Measurements from ENCODE around the gene ERV3-1. TPM values are rescaled to one million over a fixed set of nuclear protein-coding genes. Genes with fewer than 3 reads are reported as not detected.
"Not testable (repeated sequence)": the region's sequence is repeated elsewhere in the genome, so short reads cannot be mapped to it uniquely, and the experiment has no call there.

ERV3-1 gene
- total RNA-seq, 2 experiments from 2014 or later: 16.6 to 17.2 TPM

GRCh38 chr7:65034120-65034782, 27.8 kb upstream of the ERV3-1 start:
- ATAC-seq (ENCODE audit: poor library complexity); H3K4me1 Mint-ChIP-seq (ENCODE audit: low read depth); H3K9me3 Mint-ChIP-seq; DNase-seq; H3K36me3 ChIP-seq (ENCODE audit: insufficient read depth, low read length); H3K4me3 Mint-ChIP-seq; H3K27me3 ChIP-seq (ENCODE audit: control insufficient read depth in 1 of 2, insufficient read depth in 2 of 2, low read length in 2 of 2); H3K27me3 Mint-ChIP-seq; H3K4me1 ChIP-seq (ENCODE audit: insufficient read depth, low read length); H3K36me3 Mint-ChIP-seq (ENCODE audit: low read depth); H3K27ac ChIP-seq (ENCODE audit: low read depth in 1 of 2, low read length in 2 of 2); H3K9me3 ChIP-seq (ENCODE audit: control insufficient read depth in 1 of 2, insufficient read depth in 1 of 2, low read length in 2 of 2); POLR2A ChIA-PET; H3K27ac Mint-ChIP-seq; H3K4me3 ChIP-seq (ENCODE audit: low read length): not testable (repeated sequence)
- intact Hi-C loops (cut with DNase I, micrococcal nuclease): loop anchor here in 1 of 2 experiments (10.0 kb wide), 2 partner anchors 239 to 1109 kb away; partner anchors contain the start of gene ZNF138
- CTCF ChIA-PET: interaction anchor here (0.7 kb wide), 1 partner anchor 1032 kb away, joined by 4 read pairs; no protein-coding TSS in a partner anchor

- POLR2A ChIA-PET; H3K4me1 Mint-ChIP-seq (ENCODE audit: low read depth); H3K9me3 ChIP-seq (ENCODE audit: control insufficient read depth in 1 of 2, insufficient read depth in 1 of 2, low read length in 2 of 2); H3K27me3 ChIP-seq (ENCODE audit: control insufficient read depth in 1 of 2, insufficient read depth in 2 of 2, low read length in 2 of 2); CTCF ChIA-PET; H3K4me3 ChIP-seq (ENCODE audit: low read length); DNase-seq; H3K36me3 Mint-ChIP-seq (ENCODE audit: low read depth); H3K27ac ChIP-seq (ENCODE audit: low read depth in 1 of 2, low read length in 2 of 2); H3K27ac Mint-ChIP-seq; H3K27me3 Mint-ChIP-seq; H3K4me3 Mint-ChIP-seq; H3K9me3 Mint-ChIP-seq; ATAC-seq (ENCODE audit: poor library complexity); H3K4me1 ChIP-seq (ENCODE audit: insufficient read depth, low read length); H3K36me3 ChIP-seq (ENCODE audit: insufficient read depth, low read length): not testable (repeated sequence)
- intact Hi-C loops (cut with DNase I, micrococcal nuclease): loop anchor here in 1 of 2 experiments (10.0 kb wide), 2 partner anchors 239 to 1109 kb away; partner anchors contain the start of gene ZNF138
Measured at GRCh38 chr7:65033391-65033790, 26.9 kb upstream of the ERV3-1 start.

GRCh38 chr7:65025023-65025422, 18.5 kb upstream of the ERV3-1 start:
- CTCF ChIA-PET; H3K36me3 ChIP-seq (ENCODE audit: insufficient read depth, low read length); H3K4me1 ChIP-seq (ENCODE audit: insufficient read depth, low read length); H3K9me3 ChIP-seq (ENCODE audit: control insufficient read depth in 1 of 2, insufficient read depth in 1 of 2, low read length in 2 of 2); H3K36me3 Mint-ChIP-seq (ENCODE audit: low read depth); H3K4me1 Mint-ChIP-seq (ENCODE audit: low read depth); H3K4me3 ChIP-seq (ENCODE audit: low read length); H3K9me3 Mint-ChIP-seq; H3K4me3 Mint-ChIP-seq; DNase-seq; intact Hi-C loops (cut with DNase I, micrococcal nuclease); H3K27ac ChIP-seq (ENCODE audit: low read depth in 1 of 2, low read length in 2 of 2); H3K27me3 Mint-ChIP-seq; H3K27ac Mint-ChIP-seq; H3K27me3 ChIP-seq (ENCODE audit: control insufficient read depth in 1 of 2, insufficient read depth in 2 of 2, low read length in 2 of 2); POLR2A ChIA-PET; ATAC-seq (ENCODE audit: poor library complexity): not testable (repeated sequence)

- H3K27ac ChIP-seq (ENCODE audit: low read depth in 1 of 2, low read length in 2 of 2); H3K27me3 ChIP-seq (ENCODE audit: control insufficient read depth in 1 of 2, insufficient read depth in 2 of 2, low read length in 2 of 2); ATAC-seq (ENCODE audit: poor library complexity); H3K27ac Mint-ChIP-seq; H3K27me3 Mint-ChIP-seq; POLR2A ChIA-PET; H3K9me3 ChIP-seq (ENCODE audit: control insufficient read depth in 1 of 2, insufficient read depth in 1 of 2, low read length in 2 of 2); H3K4me1 Mint-ChIP-seq (ENCODE audit: low read depth); H3K9me3 Mint-ChIP-seq; CTCF ChIA-PET; H3K4me3 ChIP-seq (ENCODE audit: low read length); DNase-seq; H3K4me3 Mint-ChIP-seq; H3K4me1 ChIP-seq (ENCODE audit: insufficient read depth, low read length); H3K36me3 Mint-ChIP-seq (ENCODE audit: low read depth); H3K36me3 ChIP-seq (ENCODE audit: insufficient read depth, low read length): not testable (repeated sequence)
- intact Hi-C loops (cut with DNase I, micrococcal nuclease): loop anchor here in 1 of 2 experiments (5.0 kb wide), 1 partner anchor 841 kb away; no protein-coding TSS in a partner anchor
Measured at GRCh38 chr7:65020978-65021377, 14.5 kb upstream of the ERV3-1 start.

- H3K36me3 ChIP-seq (ENCODE audit: insufficient read depth, low read length); H3K4me3 ChIP-seq (ENCODE audit: low read length); H3K27ac ChIP-seq (ENCODE audit: low read depth in 1 of 2, low read length in 2 of 2); DNase-seq; H3K27me3 ChIP-seq (ENCODE audit: control insufficient read depth in 1 of 2, insufficient read depth in 2 of 2, low read length in 2 of 2); H3K27ac Mint-ChIP-seq; H3K9me3 Mint-ChIP-seq; POLR2A ChIA-PET; H3K27me3 Mint-ChIP-seq; H3K4me3 Mint-ChIP-seq; CTCF ChIA-PET; H3K9me3 ChIP-seq (ENCODE audit: control insufficient read depth in 1 of 2, insufficient read depth in 1 of 2, low read length in 2 of 2); ATAC-seq (ENCODE audit: poor library complexity): not testable (repeated sequence)
- intact Hi-C loops (cut with DNase I, micrococcal nuclease): loop anchor here (5.0 to 10.0 kb wide), 7 partner anchors 75 to 1085 kb away; partner anchors contain the start of genes ZNF107 (in 1 of the 2), ZNF138 (in 1 of the 2), ZNF736 (in 1 of the 2) and ZNF92 (in 1 of the 2)
- peaks cover 23% of the 10 kb centered on the region for H3K4me1 Mint-ChIP-seq (ENCODE audit: low read depth)
- H3K4me1 ChIP-seq (ENCODE audit: insufficient read depth, low read length): peaks cover 12% of the 10 kb centered on the region
- peaks cover 19% of the 10 kb centered on the region for H3K36me3 Mint-ChIP-seq (ENCODE audit: low read depth)
Measured at GRCh38 chr7:65009881-65010280, 3.4 kb upstream of the ERV3-1 start.

- H3K4me3 ChIP-seq (ENCODE audit: low read length); H3K36me3 ChIP-seq (ENCODE audit: insufficient read depth, low read length); H3K27me3 ChIP-seq (ENCODE audit: control insufficient read depth in 1 of 2, insufficient read depth in 2 of 2, low read length in 2 of 2); ATAC-seq (ENCODE audit: poor library complexity); H3K9me3 ChIP-seq (ENCODE audit: control insufficient read depth in 1 of 2, insufficient read depth in 1 of 2, low read length in 2 of 2); H3K9me3 Mint-ChIP-seq; H3K27me3 Mint-ChIP-seq; CTCF ChIA-PET; H3K27ac Mint-ChIP-seq; H3K4me3 Mint-ChIP-seq; POLR2A ChIA-PET; DNase-seq; H3K27ac ChIP-seq (ENCODE audit: low read depth in 1 of 2, low read length in 2 of 2): not testable (repeated sequence)
- Mint-ChIP-seq H3K4me1 (ENCODE audit: low read depth) (peaks cover 28% of the 10 kb centered on the region), H3K36me3 (ENCODE audit: low read depth) (peaks cover 24% of the 10 kb centered on the region)
- intact Hi-C loops (cut with DNase I, micrococcal nuclease): loop anchor here (5.0 to 10.0 kb wide), 7 partner anchors 75 to 1085 kb away; partner anchors contain the start of genes ZNF107 (in 1 of the 2), ZNF138 (in 1 of the 2), ZNF736 (in 1 of the 2) and ZNF92 (in 1 of the 2)
- peaks cover 16% of the 10 kb centered on the region for H3K4me1 ChIP-seq (ENCODE audit: insufficient read depth, low read length)
Measured at GRCh38 chr7:65009394-65009793, 2.9 kb upstream of the ERV3-1 start.

- intact Hi-C loops (cut with DNase I, micrococcal nuclease): loop anchor here (2.0 to 10.0 kb wide), 9 partner anchors 32 to 1082 kb away; partner anchors contain the start of genes ZNF107 (in 1 of the 2), ZNF138 (in 1 of the 2), ZNF273 (in 1 of the 2) and ZNF736 (in 1 of the 2)
- Mint-ChIP-seq H3K27ac (peak overlapping the region; percentile 88), H3K36me3 (ENCODE audit: low read depth) (peaks cover 47% of the 10 kb centered on the region), H3K4me1 (ENCODE audit: low read depth) (peaks cover 38% of the 10 kb centered on the region), H3K4me3 (peak overlapping the region; percentile 96)
- Histone ChIP-seq H3K27ac (ENCODE audit: low read depth in 1 of 2, low read length in 2 of 2) (peak overlapping the region; percentile 49), H3K4me1 (ENCODE audit: insufficient read depth, low read length) (peaks cover 21% of the 10 kb centered on the region), H3K9me3 (ENCODE audit: control insufficient read depth in 1 of 2, insufficient read depth in 1 of 2, low read length in 2 of 2) (peaks cover 0 to 11% of the 10 kb centered on the region in 2 experiments), H3K4me3 (ENCODE audit: low read length) (peak overlapping the region; percentile 75)
- H3K9me3 Mint-ChIP-seq; H3K27me3 Mint-ChIP-seq; H3K36me3 ChIP-seq (ENCODE audit: insufficient read depth, low read length); H3K27me3 ChIP-seq (ENCODE audit: control insufficient read depth in 1 of 2, insufficient read depth in 2 of 2, low read length in 2 of 2): not testable (repeated sequence)
- ATAC-seq (ENCODE audit: poor library complexity): peak; percentile 12
- CTCF ChIA-PET: interaction anchor here (0.6 to 1.4 kb wide), 3 partner anchors 31 to 204 kb away, joined by 3 to 8 read pairs (median 4); no protein-coding TSS in a partner anchor
- POLR2A ChIA-PET: interaction anchor here (0.6 to 4.6 kb wide), 19 partner anchors 11 to 1837 kb away, joined by 3 to 61 read pairs (median 7); partner anchors contain the start of genes CRCP, RABGEF1, ZNF107 and ZNF138
- peak in 4 of 14 experiments; percentile 15 to 44 (median 36) for DNase-seq
Measured at GRCh38 chr7:65007036-65007435, 549 bp upstream of the ERV3-1 start.

All from CD4-positive, alpha-beta T cell (primary cell).